Mucosa of descending colon (tissue), 3 donors: ENCODE results near the gene SRPRB. TPM values are rescaled to one million over a fixed set of nuclear protein-coding genes. Genes with fewer than 3 reads are reported as not detected.

ENCODE experiments used
- ATAC-seq: fragments of 200-7000 bp; cut with Tn5 transposase; one replicate; pipeline ENCODE4 v1.9.1; 2020; ENCODE audit warnings: mild to moderate bottlenecking, moderate library complexity
- DNase-seq, 3 donors: peaks; one replicate each; pipeline ENCODE4 v3.0.0-alpha.2; 2020
- H3K36me3 ChIP-seq: fragments of 200-600 bp; one replicate; pipeline ENCODE4 v1.8.0; 2021; ENCODE audit warnings: low read depth, mild to moderate bottlenecking
- H3K4me1 ChIP-seq: fragments of 200-600 bp; one replicate; pipeline ENCODE4 v1.8.0; 2021; ENCODE audit warnings: low read depth, mild to moderate bottlenecking
- H3K4me3 ChIP-seq: fragments of 200-600 bp; one replicate; pipeline ENCODE4 v1.8.0; 2021; ENCODE audit warnings: mild to moderate bottlenecking
- H3K9me3 ChIP-seq: fragments of 200-600 bp; one replicate; pipeline ENCODE4 v1.8.0; 2021; ENCODE audit warnings: mild to moderate bottlenecking
- intact Hi-C, 2 donors: fragments of 100-400 bp; cut with DNase I in 1 of 2; cut with micrococcal nuclease in 1 of 2; formaldehyde crosslinking; loops; one replicate each; pipeline versions ENCODE4 v1.11.0 to v1.11.1; 2022; cut with DNase I, micrococcal nuclease
- total RNA-seq, 3 donors: library from RNA; stranded (reverse); fragmentation: NEBNext Ultra II Directional in 2 of 3; extraction: Animal tissue kit (Norgen Biotek cat#: 25700) in 2 of 3; gene quantifications; one replicate each; pipeline versions ENCODE4 v1.2.1 to v1.2.4, GENCODE V29; 2021 to 2023
- TF ChIP-seq, protein P1 (sequence below): fragments of 200-600 bp; IDR thresholded peaks from one replicate; pipeline ENCODE4 v1.8.0; 2022; ENCODE audit warnings: antibody characterized with exemption, mild to moderate bottlenecking
- donor health status: DM: no; HTN: no; CAD: no; lungs with moderate emphysema.
- donor health status: DM: no; HTN: no; CAD: no.
- donor health status: DM: no; HTN: yes; CAD: no.

The SRPRB gene
- total RNA-seq, 3 donors from 2014 or later, result 29.2 to 38.1 (median 31.2) TPM

DNA sequence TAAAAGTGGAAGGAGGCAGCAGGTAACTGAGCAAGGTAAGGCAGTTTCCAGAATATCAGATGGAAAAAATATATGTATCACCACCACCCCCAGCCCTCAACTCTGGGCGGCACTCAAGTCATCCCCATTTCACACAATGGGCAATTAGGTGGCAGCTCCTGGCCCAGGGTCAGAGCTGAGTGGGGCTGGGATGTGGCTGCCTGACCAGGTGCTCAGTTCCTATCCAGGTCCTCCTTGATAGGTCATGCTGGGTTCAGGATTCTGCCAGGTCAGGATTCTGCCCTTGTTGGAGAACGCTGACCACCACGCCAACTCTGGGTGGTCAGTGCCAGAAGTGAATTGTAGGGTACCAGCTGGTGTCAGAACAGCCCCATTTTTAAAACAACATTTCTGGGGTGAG is 60.5 kb downstream of the SRPRB start:
- Histone ChIP-seq H3K4me1 (no peaks in the 10 kb centered on the region), H3K36me3 (no peaks in the 10 kb centered on the region), H3K9me3 (no peaks in the 10 kb centered on the region), H3K4me3 (no peak overlapping the region)
- TF ChIP-seq, protein P1, sequence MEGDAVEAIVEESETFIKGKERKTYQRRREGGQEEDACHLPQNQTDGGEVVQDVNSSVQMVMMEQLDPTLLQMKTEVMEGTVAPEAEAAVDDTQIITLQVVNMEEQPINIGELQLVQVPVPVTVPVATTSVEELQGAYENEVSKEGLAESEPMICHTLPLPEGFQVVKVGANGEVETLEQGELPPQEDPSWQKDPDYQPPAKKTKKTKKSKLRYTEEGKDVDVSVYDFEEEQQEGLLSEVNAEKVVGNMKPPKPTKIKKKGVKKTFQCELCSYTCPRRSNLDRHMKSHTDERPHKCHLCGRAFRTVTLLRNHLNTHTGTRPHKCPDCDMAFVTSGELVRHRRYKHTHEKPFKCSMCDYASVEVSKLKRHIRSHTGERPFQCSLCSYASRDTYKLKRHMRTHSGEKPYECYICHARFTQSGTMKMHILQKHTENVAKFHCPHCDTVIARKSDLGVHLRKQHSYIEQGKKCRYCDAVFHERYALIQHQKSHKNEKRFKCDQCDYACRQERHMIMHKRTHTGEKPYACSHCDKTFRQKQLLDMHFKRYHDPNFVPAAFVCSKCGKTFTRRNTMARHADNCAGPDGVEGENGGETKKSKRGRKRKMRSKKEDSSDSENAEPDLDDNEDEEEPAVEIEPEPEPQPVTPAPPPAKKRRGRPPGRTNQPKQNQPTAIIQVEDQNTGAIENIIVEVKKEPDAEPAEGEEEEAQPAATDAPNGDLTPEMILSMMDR, result no peak
- ATAC-seq, result no peak
- no peak for DNase-seq
- intact Hi-C loops, result no loop called here

GRCh38 chr3:133868186-133868585 is 62.6 kb downstream of the SRPRB start:
- Histone ChIP-seq H3K36me3 (no peaks in the 10 kb centered on the region), H3K9me3 (no peaks in the 10 kb centered on the region), H3K4me3 (no peak overlapping the region), H3K4me1 (no peaks in the 10 kb centered on the region)
- intact Hi-C loops, result no loop called here
- TF ChIP-seq, protein P1, result no peak
- DNase-seq, result no peak
- no peak for ATAC-seq

DNA sequence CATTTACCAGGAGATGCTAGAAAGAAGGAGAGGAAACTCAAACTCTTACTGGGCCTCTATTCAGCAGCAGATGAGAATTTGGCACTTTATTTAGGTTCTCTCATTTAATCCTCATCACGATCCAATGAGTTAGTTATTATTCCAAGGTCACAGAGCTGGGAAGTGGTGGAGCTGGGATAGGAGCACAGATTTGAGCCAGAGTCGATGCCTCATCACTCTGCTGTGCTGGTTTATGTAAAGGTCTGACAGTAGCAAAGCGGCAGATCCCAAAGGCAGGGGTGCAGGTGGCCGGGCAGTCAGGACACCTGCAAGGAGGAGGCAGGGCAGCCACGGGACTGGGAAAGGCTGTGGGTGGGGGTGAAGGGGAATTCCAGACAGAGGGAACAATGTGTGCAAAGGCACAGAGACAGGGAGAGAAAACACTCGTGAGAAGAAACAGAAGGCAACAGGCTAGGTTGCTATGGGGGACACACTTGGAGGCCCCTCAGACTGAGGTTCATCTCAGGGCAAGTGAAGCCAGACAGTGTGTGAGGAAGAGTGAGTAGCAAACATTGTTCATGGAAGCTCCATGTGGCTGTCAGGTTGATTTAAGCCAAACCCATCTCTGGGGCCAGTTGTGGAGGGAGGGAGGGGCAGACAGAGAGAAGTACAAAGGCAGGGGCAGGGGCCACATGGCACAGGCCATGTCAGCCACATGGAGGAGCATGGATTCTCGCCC is 63.3 kb downstream of the SRPRB start:
- ATAC-seq (no peak), DNase-seq (no peak)
- intact Hi-C loops, result no loop called here
- Histone ChIP-seq H3K9me3 (no peaks in the 10 kb centered on the region), H3K4me1 (no peaks in the 10 kb centered on the region), H3K4me3 (no peak overlapping the region), H3K36me3 (no peaks in the 10 kb centered on the region)
- TF ChIP-seq, protein P1, result no peak

GRCh38 chr3:133869586-133869985 is 64.0 kb downstream of the SRPRB start:
- TF ChIP-seq, protein P1, result no peak
- no peaks in the 10 kb centered on the region for H3K4me1 ChIP-seq
- H3K36me3 ChIP-seq, result no peaks in the 10 kb centered on the region
- ATAC-seq, result no peak
- H3K4me3 ChIP-seq, result no peak overlapping the region
- no peak for DNase-seq
- no peaks in the 10 kb centered on the region for H3K9me3 ChIP-seq
- intact Hi-C loops, result no loop called here

GRCh38 chr3:133870822-133871221 is 65.2 kb downstream of the SRPRB start:
- Histone ChIP-seq H3K36me3 (no peaks in the 10 kb centered on the region), H3K4me3 (no peak overlapping the region), H3K4me1 (no peaks in the 10 kb centered on the region), H3K9me3 (no peaks in the 10 kb centered on the region)
- intact Hi-C loops, result no loop called here
- TF ChIP-seq, protein P1, result no peak
- ATAC-seq (no peak), DNase-seq (no peak)

Other genes starting within 250 kb of the SRPRB start
- 100 to 1,000 TPM; 109 to 171 (median 138) TPM for gene CDV3, start 232.1 kb upstream of the SRPRB start, total RNA-seq
- 10 to 100 TPM; 22.8 to 31.7 (median 23.9) TPM for gene TOPBP1, start 143.9 kb upstream of the SRPRB start, total RNA-seq
- gene TF, start 59.4 kb upstream of the SRPRB start, total RNA-seq, result 10 to 100 TPM in 1 of 3 donors, 1 to 10 TPM in 1, under 1 TPM in 1; 0.51 to 13.5 (median 4.6) TPM
- gene RAB6B, start 90.1 kb downstream of the SRPRB start, total RNA-seq, result 10 to 100 TPM in 1 of 3 donors, 1 to 10 TPM in 2; 4.1 to 11.6 (median 4.8) TPM
- 10 to 100 TPM; 34.3 to 72.2 (median 67.7) TPM for gene SLCO2A1, start 224.1 kb downstream of the SRPRB start, total RNA-seq